HG02973 (cell line): ENCODE data around the gene PPY.
"Not testable (repeated sequence)": the region's sequence is repeated elsewhere in the genome, so short reads cannot be mapped to it uniquely, and the experiment has no call there.

ENCODE experiments used
- ATAC-seq: cut with Tn5 transposase; IDR thresholded peaks from one replicate; pipeline ENCODE4 v1.9.1; 2021; ENCODE audit warnings: moderate library complexity; ENCODE audit not compliant: unreplicated experiment

The PPY gene

GRCh38 chr17:43932923-43933322, 9.4 kb downstream of the PPY start:
- no peak for ATAC-seq

GRCh38 chr17:43932357-43932756, 9.9 kb downstream of the PPY start:
- no peak for ATAC-seq

GRCh38 chr17:43931062-43931571, 11.2 kb downstream of the PPY start:
- ATAC-seq: no peak

DNA sequence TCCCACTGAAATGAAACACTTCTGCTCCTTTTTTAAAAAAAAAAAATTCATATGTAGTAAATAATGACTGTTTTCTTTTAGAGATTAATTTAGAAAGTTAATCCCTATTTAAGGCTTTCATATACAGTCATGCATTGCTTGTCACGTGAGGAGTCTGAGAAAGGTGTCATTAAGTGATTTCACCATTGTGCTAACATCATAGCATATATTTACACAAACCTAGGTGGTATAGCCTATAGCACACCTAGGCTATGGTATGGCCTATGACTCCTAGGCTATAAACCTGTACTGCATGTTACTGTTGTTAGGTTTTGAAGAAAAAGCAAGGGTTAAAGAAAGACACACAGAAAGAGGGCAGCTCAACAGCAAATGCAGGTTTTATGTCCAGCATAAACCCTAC, 13.7 kb downstream of the PPY start:
- no peak for ATAC-seq

GRCh38 chr17:43927929-43928328, 14.3 kb downstream of the PPY start:
- ATAC-seq: not testable (repeated sequence)

- no peak for ATAC-seq
Measured at GRCh38 chr17:43927060-43927864, 15.0 kb downstream of the PPY start.

DNA sequence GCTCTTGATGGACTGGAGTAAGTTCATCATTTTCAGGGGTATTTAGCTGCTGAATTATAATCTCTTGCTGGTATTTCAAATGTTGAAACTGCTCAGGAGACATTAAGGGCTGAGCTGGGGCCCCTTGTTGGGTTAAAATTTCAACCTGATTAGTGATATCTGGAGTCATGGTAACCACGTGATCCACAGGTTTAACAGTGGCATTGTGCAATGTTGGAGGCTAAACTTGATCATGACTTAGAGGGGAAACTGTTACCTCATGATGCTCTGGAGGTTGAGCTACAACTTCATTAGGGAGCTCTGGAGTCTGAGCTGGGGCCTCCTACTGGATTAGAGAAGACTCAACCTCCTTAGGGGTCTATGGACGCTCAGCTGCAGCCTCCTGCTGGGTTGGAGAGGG, 17.7 kb downstream of the PPY start:
- no peak for ATAC-seq

- no peak for ATAC-seq
Measured at GRCh38 chr17:43920500-43921095, 21.7 kb downstream of the PPY start.

DNA sequence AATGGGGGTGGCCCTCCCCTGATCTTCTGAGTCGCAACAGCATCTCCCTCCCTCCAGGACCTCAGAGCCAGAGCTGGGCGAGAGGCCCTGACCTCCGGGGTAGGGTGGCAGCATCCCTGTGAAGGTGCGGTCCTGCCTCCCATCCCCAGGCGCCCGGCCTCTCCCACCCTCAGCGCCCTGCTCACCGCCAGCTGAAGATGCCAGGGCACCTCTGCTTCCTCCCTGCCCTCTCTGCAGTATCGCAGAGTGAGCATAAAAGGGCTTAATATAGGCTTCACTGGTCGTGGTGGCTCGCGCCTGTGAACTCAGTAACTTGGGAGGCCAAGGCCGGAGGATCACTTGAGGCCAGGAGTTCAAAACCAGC, 24.3 kb downstream of the PPY start:
- no peak for ATAC-seq

GRCh38 chr17:43917348-43918025, 24.8 kb downstream of the PPY start:
- no peak for ATAC-seq

- no peak for ATAC-seq
Measured at GRCh38 chr17:43917016-43917347, 25.3 kb downstream of the PPY start.

GRCh38 chr17:43916385-43916784, 25.9 kb downstream of the PPY start:
- no peak for ATAC-seq

DNA sequence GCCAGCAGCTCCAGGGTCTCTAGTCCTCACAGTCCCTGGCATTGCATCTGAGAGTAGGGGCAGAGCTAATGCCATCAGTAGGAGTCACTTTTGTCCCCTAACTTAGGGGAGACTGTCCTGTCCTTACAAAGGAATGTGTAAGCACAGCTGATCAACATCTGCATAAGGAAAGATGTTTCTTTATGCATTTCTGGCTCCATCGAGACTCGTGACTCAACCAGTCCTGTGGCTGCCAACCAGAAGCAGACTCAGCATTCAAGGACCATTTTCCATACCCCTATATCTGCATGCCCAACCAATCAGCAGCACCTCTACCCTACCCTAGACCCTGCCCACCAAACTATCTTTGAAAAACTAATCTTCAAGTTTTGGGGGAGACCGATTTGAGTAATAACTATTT, 26.7 kb downstream of the PPY start:
- ATAC-seq: no peak

DNA sequence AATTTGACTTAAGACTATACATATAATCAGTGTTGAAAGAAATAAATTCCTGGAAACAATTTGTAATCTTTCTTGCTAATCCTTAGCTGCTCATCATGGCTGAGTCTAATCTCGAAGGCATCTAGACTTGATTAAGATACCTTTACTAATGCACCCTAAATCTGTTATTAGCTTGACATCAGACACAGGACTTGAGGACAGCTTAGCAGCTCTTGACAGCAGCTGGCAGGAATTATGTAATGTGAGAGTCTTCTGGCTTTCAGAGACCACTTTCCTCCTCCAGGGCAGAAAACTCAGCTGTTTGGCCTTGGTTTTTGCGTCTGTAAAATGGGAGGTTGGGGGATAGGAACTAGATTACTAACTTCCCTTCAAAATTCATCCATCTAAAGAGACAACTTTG, 27.8 kb downstream of the PPY start:
- ATAC-seq: no peak

DNA sequence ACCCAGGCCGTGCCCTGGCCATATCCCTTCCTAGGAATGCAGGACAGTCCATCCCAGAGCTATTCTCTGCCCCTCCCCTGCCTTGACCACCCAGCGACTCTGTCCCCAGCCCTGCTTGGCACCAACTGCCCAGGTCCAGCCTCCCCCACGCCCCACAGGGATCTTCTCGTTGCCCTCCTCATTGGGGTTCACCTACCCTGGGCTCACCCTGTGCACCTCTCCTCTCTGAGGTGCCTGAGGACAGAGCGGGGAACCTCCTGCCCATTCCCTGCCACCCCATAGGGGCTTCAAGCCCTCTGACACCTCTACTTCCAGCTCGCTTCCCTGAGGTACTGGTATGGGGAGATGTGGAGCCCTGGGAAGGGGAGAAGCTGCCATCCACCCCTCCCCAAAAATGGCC, 28.7 kb downstream of the PPY start:
- ATAC-seq: no peak

DNA sequence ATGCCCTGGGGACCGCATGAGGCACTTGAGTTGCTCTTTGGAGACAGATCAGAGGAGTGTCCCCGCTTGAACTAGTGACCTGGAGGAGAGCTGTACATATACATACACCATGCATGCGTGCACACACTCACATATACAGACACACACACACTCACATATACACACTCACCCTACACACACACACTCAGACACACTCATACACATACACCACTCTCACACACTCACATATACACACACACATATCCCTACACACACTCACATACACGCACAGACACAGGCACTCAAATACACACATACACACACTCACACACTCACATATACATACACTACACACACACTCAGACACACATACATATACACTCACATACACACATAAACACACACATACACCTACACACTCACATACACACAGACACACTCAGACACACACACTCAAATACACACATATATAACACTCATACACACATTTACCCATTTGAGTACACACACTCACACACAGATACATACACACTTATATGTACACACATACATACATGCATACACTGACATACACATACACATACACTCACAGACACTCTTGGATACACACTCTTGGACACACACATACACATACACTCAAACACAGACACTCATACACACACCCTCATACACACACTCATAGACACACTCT, 29.5 kb downstream of the PPY start:
- ATAC-seq: no peak

DNA sequence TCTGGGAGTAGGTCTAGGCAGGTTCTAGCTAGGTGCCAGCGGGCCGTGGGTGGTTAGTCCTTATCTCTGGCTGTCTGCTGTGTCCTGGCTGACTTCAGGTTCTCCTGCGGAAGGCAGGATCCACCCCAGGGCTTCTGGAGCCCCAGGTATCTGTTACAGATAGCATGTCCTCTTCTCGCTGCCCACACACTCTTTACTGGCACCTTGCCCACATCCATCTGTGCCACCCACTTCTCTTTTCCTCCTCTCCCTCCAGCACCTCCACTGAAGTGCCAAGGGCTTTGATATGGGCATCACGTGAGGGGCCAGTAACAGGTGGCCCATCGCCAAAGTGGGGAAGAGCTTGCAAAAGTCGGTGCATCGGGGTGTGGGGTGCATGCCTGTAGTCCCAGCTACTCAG, 30.4 kb downstream of the PPY start:
- no peak for ATAC-seq

DNA sequence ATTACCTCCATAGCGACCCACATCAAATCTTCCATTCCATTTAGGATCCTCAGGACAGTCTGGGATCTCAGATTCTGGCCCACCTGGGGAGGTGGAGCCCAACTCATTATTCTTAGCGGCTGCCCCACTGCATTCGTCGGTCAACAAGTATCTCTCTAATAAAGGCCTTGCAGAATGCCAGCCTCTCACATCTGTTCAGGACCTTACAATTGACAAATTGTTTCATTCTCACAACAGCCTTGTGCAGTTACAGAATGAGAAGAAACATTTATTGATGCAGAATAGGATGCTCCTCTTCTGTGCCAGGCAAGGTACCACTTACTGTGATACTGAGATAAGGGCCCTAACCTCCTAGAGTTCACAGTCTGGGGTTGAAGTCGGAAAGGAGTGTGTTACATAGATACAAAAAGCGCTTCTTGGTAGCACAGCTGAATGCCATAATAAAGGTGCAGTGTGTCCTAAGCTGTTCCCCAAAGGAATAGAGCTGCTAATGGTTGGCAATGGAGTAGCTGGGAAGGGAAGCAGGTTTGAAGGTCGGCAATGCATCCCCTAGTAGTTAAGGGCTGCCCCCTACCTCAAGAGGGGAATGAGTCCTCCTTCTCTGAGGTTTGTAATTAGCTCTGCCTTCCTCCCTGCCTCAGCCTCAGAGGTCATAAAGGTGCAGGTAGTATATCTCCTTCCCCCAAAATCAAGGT, 32.6 kb downstream of the PPY start:
- no peak for ATAC-seq

DNA sequence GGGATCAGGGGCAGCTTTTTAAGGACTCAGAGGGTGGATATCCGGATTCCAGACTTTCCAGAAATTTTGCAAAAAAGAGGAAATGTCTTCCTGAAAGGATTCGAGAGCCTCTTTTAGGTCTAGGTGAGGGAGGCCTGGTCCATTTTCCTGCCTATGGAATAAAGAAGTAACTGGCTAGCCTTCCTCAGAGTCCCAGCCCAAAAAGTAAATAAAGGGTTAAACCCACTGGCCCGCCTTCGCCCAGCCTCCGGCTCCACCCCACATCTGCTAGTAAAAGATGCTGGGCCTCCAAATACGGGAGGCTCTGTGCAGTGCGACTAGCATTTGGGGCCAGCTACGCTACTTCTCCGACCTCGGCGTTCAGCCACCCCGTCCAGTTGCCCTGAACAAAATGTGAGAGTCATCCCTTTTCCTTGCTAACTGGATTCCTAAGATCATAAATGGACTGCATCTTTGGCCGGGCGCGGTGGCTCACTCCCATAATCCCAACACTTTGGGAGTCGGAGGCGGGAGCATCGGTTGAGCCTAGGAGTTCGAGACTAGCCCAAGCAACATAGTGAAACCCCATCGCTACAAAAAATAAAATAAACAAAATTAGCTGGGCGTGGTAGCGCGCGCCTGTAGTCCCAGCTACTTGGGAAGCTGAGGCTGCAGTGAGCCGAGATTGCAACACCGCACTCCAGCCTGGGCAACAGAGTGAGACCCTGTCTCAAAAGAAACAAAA, 34.1 kb downstream of the PPY start:
- ATAC-seq: no peak

- no peak for ATAC-seq
Measured at GRCh38 chr17:43907425-43907981, 34.8 kb downstream of the PPY start, which contains the start of gene MPP2. TSS of gene MPP2 (minus strand) at chr17:43907536. CDS start at chr17:43904460, 3,076 bp downstream.
